HS-27A (cell line): Measurements from ENCODE around the gene EXOC2.

Source experiments
- DNase-seq: peaks from one replicate; pipeline ENCODE4 v3.0.0-alpha.2; 2012; ENCODE audit warnings: low read depth, missing footprints

The EXOC2 gene

GRCh38 chr6:493840-494239, 199.1 kb downstream of the EXOC2 start:
- no peak for DNase-seq

GRCh38 chr6:492816-493414, 200.0 kb downstream of the EXOC2 start:
- DNase-seq: no peak

- DNase-seq: no peak
These were observed 200.8 kb downstream of the EXOC2 start for GRCh38 chr6:492178-492577.

- DNase-seq: no peak
These were observed 201.7 kb downstream of the EXOC2 start for GRCh38 chr6:491233-491632.

GRCh38 chr6:490251-491037, 202.5 kb downstream of the EXOC2 start:
- DNase-seq: no peak

- DNase-seq: no peak
These were observed 203.2 kb downstream of the EXOC2 start for GRCh38 chr6:489762-490161.

- DNase-seq: no peak
These were observed 203.9 kb downstream of the EXOC2 start for GRCh38 chr6:489001-489400.

GRCh38 chr6:487956-488355, 205.0 kb downstream of the EXOC2 start:
- DNase-seq: no peak

- DNase-seq: no peak
These were observed 207.2 kb downstream of the EXOC2 start for GRCh38 chr6:485655-486170.

GRCh38 chr6:484746-485145, 208.2 kb downstream of the EXOC2 start:
- DNase-seq: no peak

GRCh38 chr6:484086-484745, 208.7 kb downstream of the EXOC2 start:
- no peak for DNase-seq

GRCh38 chr6:475314-475713, 217.6 kb downstream of the EXOC2 start:
- DNase-seq: no peak

GRCh38 chr6:474453-475185, 218.3 kb downstream of the EXOC2 start:
- no peak for DNase-seq

GRCh38 chr6:473768-474452, 219.0 kb downstream of the EXOC2 start:
- no peak for DNase-seq

- no peak for DNase-seq
These were observed 219.6 kb downstream of the EXOC2 start for GRCh38 chr6:473356-473755.

GRCh38 chr6:470901-471448, 222.0 kb downstream of the EXOC2 start:
- DNase-seq: no peak

GRCh38 chr6:470051-470900, 222.7 kb downstream of the EXOC2 start:
- no peak for DNase-seq

- DNase-seq: no peak
These were observed 225.3 kb downstream of the EXOC2 start for GRCh38 chr6:467671-468082.

GRCh38 chr6:467111-467510, 225.8 kb downstream of the EXOC2 start:
- no peak for DNase-seq

- no peak for DNase-seq
These were observed 226.4 kb downstream of the EXOC2 start for GRCh38 chr6:466564-466963.
